IPS-18a (cell line): ENCODE measurements around the gene CD6.

Experiments
- H3K27ac ChIP-seq: one replicate; pipeline ENCODE4 v1.5.1; 2013; ENCODE audit warnings: low read length
- H3K27me3 ChIP-seq: one replicate; pipeline ENCODE4 v1.6.1; 2013; ENCODE audit warnings: mild to moderate bottlenecking, low read length; ENCODE audit not compliant: control insufficient read depth, insufficient read depth
- H3K36me3 ChIP-seq: one replicate; pipeline ENCODE4 v1.6.1; 2013; ENCODE audit warnings: low read depth, low read length; ENCODE audit not compliant: control insufficient read depth
- H3K4me1 ChIP-seq: one replicate; pipeline ENCODE4 v1.6.1; 2013; ENCODE audit warnings: low read depth, low read length; ENCODE audit not compliant: control insufficient read depth
- H3K4me3 ChIP-seq: one replicate; pipeline ENCODE4 v1.5.1; 2013; ENCODE audit warnings: low read length
- H3K9ac ChIP-seq: one replicate; pipeline ENCODE4 v1.6.1; 2013; ENCODE audit warnings: mild to moderate bottlenecking, low read length, moderate library complexity
- H3K9me3 ChIP-seq: one replicate; pipeline ENCODE4 v1.6.1; 2013; ENCODE audit warnings: low read depth, low read length; ENCODE audit not compliant: control insufficient read depth

The CD6 gene

DNA sequence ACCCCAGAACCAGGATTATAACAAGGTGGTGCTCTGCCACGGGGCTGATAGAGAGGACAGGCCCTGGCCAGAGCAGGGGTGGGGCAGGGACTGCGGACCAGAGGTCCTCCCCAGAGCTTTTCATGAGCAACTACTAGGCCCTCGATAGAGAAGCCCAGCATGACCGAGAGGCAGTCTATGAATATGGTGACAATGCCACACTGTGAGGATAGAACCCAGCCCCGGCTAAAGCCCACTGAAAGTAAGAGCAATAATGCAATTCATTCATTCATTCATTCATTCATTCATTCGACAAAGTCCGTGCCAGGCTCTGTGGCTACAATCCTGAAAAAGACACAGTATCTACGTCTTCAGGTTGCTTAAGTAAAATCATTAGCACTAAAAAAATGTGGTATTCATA, 95.2 kb downstream of the CD6 start:
- H3K27me3 ChIP-seq, result no peaks in the 10 kb centered on the region
- no peak overlapping the region for H3K9ac ChIP-seq
- no peak overlapping the region for H3K4me3 ChIP-seq
- H3K4me1 ChIP-seq, result no peaks in the 10 kb centered on the region
- no peaks in the 10 kb centered on the region for H3K9me3 ChIP-seq
- no peak overlapping the region for H3K27ac ChIP-seq
- no peaks in the 10 kb centered on the region for H3K36me3 ChIP-seq

DNA sequence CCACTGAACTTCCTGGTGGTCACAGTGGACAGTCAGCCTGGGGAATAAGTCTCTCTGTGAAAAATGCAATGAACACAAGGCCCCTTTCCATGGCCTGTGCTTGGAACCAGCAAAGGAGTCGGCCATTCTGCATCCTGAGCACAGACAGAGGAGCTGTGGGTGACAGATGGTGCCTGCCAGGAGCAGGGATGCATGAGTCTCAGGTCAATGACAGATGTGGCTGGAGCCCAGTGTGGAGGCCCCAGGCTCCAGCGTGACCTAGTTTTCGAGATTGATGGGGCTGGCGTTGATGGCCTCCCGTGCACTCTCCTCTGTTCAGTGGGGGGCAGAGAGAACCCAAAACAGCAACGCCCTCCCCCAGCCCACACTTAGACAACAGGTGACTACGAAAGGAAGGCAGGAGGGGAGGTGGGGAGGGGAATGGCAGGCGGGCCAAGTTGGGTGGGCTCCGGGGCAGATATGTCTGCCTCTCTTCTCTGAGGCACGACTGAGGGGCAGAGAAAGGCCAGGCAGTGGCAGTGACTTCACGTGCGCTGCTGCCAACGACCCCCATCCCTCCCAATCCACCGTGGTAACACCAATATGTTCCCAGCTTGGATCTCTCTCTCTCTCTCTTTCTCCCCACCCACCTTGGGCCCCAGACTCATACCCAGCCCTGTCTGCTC, 96.4 kb downstream of the CD6 start:
- Histone ChIP-seq H3K36me3 (no peaks in the 10 kb centered on the region), H3K9ac (no peak overlapping the region), H3K9me3 (no peaks in the 10 kb centered on the region), H3K27ac (no peak overlapping the region), H3K4me3 (no peak overlapping the region), H3K4me1 (no peaks in the 10 kb centered on the region), H3K27me3 (no peaks in the 10 kb centered on the region)

- H3K9me3 ChIP-seq, result no peaks in the 10 kb centered on the region
- H3K9ac ChIP-seq, result no peak overlapping the region
- H3K27ac ChIP-seq, result no peak overlapping the region
- H3K4me1 ChIP-seq, result no peaks in the 10 kb centered on the region
- no peaks in the 10 kb centered on the region for H3K27me3 ChIP-seq
- H3K4me3 ChIP-seq, result no peak overlapping the region
- no peaks in the 10 kb centered on the region for H3K36me3 ChIP-seq
Measured at GRCh38 chr11:61068581-61068980, 97.1 kb downstream of the CD6 start.

DNA sequence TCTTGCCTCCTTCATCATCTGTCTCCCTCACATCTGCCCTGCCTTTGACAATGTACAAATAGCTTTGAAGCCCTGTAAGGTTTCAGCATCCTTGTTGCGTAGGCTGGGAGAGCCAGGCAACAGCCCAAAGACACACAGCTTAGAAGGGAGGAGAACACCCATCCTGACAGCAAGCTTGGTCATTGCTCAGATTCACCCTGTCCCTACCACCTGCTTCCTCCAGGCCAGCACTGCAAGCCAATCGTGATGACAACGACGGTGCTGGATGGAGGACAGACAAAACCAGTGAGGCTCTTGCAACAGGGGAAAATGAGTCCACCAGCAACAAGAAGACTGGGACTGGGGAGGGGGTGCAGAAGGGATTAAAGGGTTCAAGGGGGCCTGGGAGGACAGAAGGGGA, 97.9 kb downstream of the CD6 start:
- Histone ChIP-seq H3K27me3 (no peaks in the 10 kb centered on the region), H3K9me3 (no peaks in the 10 kb centered on the region)

More for the DNA sequence above, 97.9 kb downstream of the CD6 start:
- no peaks in the 10 kb centered on the region for H3K4me1 ChIP-seq
- H3K36me3 ChIP-seq, result no peaks in the 10 kb centered on the region
- H3K27ac ChIP-seq, result no peak overlapping the region
- H3K9ac ChIP-seq, result no peak overlapping the region
- no peak overlapping the region for H3K4me3 ChIP-seq
